Uterus (tissue), 2 donors: ENCODE data around the gene LMAN1L.

Source experiments
- CTCF ChIP-seq, 4 experiments: fragments of 200-600 bp in 2 of 4; fragments of 450-650 bp in 2 of 4; sonication (generic) in 2 of 4; IDR thresholded peaks; one replicate each; pipeline ENCODE4 v1.5.1; 2016 to 2019; ENCODE audit warnings: antibody characterized with exemption in 4 of 4, mild to moderate bottlenecking in 2 of 4, moderate library complexity in 1 of 4
- POLR2A ChIP-seq, 2 donors: fragments of 450-650 bp; IDR thresholded peaks; one replicate each; pipeline ENCODE4 v1.6.1; 2016; ENCODE audit warnings: antibody characterized with exemption in 2 of 2, mild to moderate bottlenecking in 1 of 2, moderate library complexity in 1 of 2

- TF ChIP-seq CTCF (IDR thresholded peaks at IDR 0.05), result no peak
- TF ChIP-seq POLR2A (IDR thresholded peaks at IDR 0.05), result no peak
Measured at GRCh38 chr15:74829991-74830390, 17.4 kb downstream of the LMAN1L start.
